Activated CD8-positive, alpha-beta memory T cell treated with anti-CD3 and anti-CD28 coated beads, Interleukin-2, amount 50 U/mL, for 48 hours (primary cell): ENCODE measurements around the gene PTPRD.

Experiments used
- DNase-seq: peaks from one replicate; pipeline ENCODE4 v3.0.0-alpha.2; 2020

The PTPRD gene

DNA sequence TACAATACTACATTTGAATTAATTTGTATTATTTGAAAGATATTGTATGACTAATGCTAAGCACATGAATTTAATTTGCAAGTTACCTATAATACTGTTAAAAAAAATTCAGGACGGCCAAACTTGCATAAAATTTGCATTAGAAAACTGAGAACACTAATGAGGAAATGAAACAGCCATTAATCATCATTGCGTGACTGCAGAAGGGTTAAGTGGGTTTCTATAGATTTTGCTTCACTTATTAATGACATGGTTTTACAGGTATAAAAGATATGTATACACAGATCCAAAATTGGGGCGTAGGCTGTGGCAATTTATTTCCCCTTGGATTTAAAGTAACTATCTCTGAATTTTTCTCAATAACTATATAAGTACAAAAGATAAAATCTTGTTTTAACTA is 882.6 kb downstream of the PTPRD start:
- DNase-seq = no peak

DNA sequence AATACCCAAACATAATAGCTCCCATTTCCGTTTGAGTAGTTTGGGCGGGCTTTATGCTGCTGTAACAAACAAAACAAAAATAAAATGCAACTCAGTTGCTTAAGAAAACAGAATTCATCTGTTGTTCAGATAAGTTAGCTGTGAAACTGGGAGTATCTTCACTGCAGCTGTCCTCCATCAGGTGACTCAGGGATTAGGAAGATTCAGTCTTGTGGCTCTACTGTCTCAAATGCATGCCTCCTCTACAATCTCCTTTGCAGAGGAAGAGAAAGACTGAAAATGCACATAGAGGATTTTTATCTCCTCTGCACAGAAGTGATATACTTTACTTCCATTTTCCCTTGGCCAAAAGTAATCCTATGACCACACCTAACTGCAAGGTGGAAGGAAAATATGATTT is 883.7 kb downstream of the PTPRD start:
- DNase-seq = no peak

DNA sequence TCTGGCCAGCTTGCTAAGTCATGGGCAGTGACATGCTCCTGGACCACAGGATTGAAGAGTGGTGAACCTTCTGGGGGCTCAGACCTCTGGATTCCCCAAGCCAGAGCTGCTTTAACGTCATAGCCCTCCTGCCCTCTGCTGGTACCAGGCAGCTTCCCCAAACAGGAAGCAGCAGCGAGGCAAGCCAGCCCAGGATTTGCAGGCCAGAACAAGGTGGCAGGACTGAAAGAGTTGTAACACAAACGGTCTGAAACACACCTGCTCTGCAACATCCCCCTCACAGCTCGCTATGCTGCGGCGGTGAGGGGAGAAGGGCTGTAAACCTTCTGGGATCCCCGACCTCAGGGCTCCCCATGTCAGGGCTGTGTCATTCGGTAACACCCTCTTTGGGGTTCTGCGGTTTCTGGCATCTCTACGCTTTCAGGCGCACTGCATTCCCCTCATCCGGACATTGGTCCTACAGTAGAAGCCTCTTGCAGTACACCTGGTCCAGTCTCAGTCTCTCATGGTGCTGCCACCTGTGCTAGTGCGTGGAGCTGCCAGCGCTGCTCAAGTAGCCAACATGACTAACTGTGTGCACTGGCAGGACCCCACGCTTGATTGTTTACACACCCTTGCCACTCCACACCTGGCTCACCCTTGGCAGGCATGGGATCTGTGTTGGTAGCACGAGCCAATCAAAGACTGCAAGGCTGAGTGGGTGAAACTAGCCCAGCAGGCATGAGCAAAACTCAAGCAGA is 893.3 kb downstream of the PTPRD start:
- DNase-seq = no peak

DNA sequence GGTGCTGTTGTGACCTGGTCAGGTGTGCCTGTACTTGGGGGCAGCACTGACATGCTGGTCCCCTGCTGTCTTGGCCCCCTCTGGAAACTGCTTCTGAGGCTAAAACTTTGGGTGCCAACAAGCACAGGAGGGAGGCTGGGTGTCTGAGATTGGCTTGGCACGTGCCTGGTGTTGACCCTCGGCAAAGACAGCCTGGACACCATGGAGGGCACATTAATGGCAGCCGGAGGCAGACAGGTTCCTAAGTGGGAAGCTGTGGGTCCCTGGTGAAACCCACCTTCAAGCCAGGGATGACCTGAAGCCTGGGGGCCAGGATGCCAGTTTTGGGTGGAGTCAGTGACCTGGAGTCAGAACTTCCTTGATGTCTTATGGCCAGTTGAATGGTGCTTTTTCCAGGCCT is 894.1 kb downstream of the PTPRD start:
- DNase-seq = no peak

DNA sequence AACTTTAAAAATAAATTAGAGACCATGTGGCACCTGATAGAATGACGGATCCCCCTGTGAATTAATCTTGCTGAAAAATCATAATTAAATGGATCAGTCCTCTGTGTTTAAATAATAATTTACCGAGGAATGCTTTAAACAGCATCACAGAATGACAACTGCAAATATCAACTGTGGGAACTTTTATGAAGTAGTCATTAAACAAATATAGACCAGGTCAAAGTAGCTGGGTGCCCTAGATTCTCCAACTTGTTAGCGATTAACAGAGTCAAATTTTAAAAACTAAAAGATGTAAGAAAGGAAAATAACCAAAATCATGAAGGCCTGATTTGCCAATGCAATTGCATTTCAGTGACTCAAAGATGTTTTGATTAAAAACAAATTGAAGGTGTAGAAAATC is 933.4 kb downstream of the PTPRD start:
- no peak for DNase-seq

DNA sequence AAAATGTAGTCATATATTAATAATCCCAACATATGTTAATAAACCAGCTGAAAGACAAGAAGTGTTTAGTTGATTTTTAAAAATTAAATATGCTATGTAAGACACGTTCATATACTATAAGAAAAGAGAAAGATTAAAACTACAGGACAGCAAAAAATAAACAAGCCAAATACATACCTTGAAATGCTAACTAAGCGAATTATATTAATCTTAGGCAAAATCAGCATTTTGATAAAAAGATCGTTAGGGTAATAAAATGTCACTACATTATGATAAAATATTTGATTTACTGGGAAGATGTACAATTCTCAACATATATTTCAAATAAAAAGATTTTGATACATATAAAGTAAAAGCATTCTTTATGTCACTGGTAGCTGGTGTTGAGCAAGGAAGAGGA is 938.3 kb downstream of the PTPRD start:
- DNase-seq = no peak

DNA sequence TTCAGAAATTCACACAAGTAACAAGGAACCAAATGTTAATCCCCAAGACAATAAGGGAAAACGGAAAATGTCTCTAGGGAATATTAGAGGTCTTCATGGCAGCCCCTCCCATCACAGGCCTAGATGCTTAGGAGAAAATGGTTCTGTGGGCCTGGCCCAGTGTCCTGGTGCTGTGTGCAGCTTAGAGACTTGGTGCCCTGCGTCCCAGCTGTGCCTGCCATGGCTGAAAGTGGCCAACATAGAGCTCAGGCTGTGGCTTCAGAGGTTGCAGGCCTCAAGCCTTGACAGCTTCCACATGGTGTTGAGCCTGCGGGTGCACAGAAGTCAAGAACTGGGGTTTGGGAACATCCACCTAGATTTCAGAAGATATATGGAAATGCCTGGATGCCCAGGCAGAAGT is 942.3 kb downstream of the PTPRD start:
- DNase-seq = no peak

GRCh38 chr9:9645006-9645405 is 967.8 kb downstream of the PTPRD start:
- DNase-seq = no peak

- no peak for DNase-seq
Observed at GRCh38 chr9:9631284-9631683, 981.5 kb downstream of the PTPRD start.

DNA sequence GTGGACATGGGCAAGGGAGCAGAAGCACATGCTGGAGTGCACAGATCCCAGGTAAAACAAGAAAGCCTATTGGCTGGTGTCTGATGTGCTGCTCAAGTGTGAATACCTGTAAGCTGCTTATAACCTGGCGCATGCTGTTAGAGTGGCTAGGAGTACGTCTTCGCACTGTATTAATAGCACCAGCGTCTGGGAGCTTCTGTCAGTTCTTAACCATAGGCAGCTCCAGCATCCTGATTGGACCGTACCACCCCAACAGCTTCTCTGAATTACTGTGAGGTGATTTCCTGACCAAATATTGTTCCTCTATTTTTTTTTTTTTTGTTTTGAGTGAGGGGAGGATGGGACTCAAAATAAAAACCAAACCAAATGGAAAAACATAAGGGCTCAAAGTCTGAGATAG is 987.6 kb downstream of the PTPRD start:
- no peak for DNase-seq

DNA sequence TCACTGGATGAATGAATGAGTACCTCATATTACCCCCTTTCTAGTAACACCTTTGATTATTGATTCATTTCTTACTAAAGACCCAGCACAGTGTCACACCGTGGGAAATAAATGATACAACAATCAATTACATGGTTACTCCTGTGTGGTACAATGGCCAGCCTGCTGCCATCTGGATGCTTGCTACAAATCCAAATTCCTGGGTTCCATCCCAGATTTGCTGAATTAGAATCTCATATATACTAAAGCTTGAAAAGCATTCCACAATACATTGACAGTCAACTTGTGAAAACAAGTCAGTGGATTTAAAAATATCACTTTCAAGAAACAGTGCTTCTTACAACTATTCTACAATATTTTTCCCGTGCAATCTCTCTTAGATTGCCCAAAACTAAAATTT is 989.3 kb downstream of the PTPRD start:
- no peak for DNase-seq

- DNase-seq = no peak
Observed at GRCh38 chr9:9621355-9621940, 991.4 kb downstream of the PTPRD start.

- no peak for DNase-seq
Observed at GRCh38 chr9:9620736-9621135, 992.1 kb downstream of the PTPRD start.

DNA sequence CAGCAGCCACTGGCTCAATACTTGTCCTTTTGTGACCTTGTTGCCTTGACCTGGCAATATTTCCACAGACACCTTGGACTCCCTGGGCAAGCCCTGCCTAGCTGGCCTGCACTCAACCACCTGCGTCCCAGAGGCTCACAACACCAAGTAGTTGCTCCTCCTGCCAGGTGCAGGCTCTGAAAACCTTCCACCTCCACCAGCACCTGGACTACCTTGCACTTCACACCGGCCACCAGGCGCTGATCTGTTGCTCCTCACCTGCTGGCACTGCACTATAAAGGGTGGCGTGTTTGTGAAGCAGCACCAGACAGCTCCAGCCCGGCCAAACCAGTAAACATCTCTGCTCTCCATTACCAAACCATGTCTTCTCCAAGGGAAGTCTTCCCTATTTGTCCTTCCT is 997.7 kb downstream of the PTPRD start:
- DNase-seq = no peak

DNA sequence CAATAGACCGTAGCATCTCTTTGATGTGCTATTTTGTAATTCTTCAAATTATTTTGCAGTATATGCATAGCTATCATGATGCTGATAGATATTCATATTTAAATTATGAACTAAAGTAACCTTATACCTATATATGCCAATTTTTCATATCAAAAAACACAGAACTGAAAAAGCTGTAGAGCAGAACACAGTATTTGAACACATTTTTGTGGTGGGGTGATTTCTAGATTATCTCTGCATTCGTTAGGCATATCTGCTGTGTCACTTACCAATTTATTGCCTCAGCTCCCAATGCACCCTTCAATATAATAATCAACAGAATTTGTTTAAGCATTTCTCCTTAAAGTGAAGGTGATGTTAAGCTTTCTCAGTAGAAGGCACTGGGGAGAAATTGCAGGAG is 998.2 kb downstream of the PTPRD start:
- DNase-seq = no peak

- DNase-seq = no peak
Observed at GRCh38 chr9:9612755-9613154, 1000.0 kb downstream of the PTPRD start.

DNA sequence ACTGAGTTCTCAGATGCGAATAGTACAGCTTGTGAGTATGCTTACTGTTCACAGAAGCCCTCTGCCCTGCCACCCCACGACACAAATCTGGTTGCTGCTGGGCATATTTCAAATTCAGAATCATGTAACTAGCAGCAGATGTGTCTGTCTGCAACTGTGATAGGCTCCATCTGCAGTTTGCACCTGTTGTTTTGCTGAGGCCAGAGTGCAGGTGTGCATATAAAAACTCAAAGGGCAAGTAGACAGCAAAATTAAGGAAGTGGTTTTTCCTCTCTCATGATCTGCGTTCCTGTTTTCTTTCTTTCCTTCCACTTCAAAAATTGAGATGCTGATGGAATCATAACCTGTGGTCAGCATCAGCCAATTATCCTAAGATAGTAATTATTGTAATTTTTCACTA is 1000.5 kb downstream of the PTPRD start:
- no peak for DNase-seq

- DNase-seq = no peak
Observed at GRCh38 chr9:9605681-9606080, 1007.1 kb downstream of the PTPRD start.

GRCh38 chr9:9603345-9603744 is 1009.5 kb downstream of the PTPRD start:
- DNase-seq = no peak

- DNase-seq = no peak
Observed at GRCh38 chr9:9598723-9599122, 1014.1 kb downstream of the PTPRD start.

DNA sequence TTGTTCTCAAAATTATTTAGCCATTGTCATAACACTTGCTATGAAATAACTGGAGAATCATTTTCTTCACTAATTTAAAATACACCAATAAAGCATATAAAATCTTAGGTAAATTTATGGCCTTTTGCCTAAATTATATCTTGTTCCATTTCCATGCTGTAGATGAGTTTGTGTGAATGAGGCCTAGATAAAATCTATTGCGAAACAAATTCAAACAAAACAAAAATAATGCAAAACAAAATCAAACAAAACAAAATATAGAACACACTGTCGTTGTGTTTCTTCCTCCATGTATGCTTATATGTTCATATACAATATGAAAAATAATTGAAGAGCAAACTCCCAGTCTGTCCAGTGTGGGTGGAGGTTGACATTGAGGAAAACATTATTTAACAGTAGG is 1020.7 kb downstream of the PTPRD start:
- DNase-seq = no peak

DNA sequence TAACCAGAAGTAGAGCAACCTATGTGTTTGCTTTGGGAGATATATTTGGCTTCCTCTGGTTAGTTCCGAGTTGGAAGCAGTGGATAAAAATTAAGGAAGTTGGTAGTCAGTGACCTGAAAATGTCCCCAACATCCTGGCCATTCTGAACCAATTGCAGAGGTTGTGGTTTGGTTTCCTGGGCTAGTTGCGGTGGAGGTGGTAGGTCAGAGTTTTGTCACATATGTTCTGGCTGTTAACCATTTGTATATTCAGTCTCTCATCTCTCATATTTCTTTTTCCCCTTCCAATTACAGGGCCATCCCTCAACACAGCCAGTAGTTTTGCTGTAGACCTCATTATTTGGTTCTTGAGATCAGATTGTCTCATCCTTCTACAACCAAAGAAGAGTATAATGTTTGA is 1026.9 kb downstream of the PTPRD start:
- no peak for DNase-seq

DNA sequence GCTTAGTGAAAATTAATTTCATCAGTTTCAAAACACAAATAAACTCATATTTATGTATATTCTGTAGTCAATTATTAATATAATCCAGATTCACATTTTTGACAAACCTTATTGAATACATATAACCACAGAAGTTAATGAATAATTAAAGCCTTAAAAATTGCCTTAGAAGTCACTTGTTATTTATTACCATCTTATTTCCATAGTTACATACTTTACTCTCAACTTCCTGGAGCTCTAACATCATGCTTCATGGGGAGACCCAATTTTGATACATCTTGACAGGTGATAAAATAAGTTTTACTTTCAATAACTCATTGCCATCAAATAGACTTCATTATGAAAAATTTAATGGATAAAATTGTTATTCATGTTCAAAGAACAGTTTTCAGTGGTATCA is 1038.7 kb downstream of the PTPRD start:
- no peak for DNase-seq

GRCh38 chr9:9565700-9566099 is 1047.1 kb downstream of the PTPRD start:
- no peak for DNase-seq

- DNase-seq = no peak
Observed at GRCh38 chr9:9563817-9564216, 1049.0 kb downstream of the PTPRD start.
